Activated CD8-positive, alpha-beta memory T cell treated with anti-CD3 and anti-CD28 coated beads, Interleukin-2, amount 50 U/mL, for 24 hours (primary cell): ENCODE measurements around the gene CMTR1.

Experiments
- DNase-seq: peaks from one replicate; pipeline ENCODE4 v3.0.0-alpha.2; 2020; ENCODE audit errors: extremely low read depth

Gene CMTR1

DNA sequence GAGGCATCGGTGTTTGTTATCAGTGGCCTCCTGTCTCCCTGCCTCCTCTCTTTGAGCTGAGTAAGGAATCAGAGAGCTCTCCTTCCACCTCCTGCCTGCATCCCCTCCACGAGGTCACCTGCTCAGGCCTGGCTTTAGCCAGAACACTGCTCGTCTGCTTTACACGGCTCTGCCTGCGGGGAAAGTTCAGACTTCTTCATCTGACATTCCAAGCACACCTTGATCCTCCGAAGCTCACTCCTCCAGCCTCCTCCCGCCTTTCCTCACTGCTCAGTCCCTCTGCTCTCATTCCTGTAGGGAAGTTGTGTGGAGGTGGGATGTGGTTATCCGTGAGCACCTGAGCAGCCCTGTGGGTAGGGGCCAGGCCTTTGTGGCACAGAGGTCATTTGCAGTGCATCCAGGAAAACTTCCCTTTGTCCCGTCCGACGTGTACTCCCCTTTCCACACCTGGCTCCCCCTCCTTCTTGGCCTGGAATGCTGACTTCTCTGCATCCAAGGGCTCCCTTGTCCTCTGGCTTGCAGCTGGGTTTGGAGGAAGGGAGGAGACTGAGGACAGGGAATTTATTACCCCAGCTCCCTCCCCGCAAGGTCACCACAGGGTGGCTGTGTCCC is 79.5 kb downstream of the CMTR1 start:
- no peak for DNase-seq

DNA sequence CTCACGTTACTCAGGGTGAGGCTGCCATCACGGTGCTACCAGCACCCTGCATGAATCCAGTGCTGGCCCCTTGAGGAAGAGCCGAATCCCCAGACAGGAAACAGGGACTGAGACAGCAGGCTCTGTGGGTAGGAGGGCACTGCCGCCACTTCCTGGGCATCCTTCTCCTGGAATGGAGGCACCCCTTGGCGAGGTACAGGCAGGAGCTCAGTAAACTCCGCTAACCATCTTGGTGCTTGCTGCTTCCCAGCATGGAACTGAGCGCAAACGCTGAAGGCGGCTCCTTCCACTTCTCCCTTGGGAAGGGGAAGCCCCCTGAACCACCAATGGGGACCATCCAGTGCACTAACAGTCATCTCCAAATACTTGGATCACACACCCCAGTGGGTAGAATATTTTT is 80.1 kb downstream of the CMTR1 start:
- DNase-seq = no peak

DNA sequence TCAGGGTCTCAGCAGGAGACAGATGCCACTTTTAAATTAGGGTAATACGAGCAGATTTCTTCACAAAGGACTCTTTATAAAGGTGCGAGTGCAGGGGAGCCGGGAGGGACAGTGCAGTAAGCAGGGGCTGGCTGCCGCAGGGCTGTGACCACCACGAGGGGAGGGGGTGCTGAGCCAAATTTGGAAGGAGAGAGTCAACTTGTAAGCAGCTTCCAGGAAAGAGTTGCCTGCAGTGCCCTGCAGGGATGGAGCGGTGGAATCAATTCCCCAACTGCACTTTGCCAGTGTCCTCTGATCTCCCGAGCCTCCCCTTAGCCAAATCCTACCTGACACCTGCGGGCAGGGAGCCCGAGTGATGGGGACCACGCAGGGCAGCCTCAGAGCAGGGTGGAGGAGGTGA is 80.6 kb downstream of the CMTR1 start:
- DNase-seq = no peak

DNA sequence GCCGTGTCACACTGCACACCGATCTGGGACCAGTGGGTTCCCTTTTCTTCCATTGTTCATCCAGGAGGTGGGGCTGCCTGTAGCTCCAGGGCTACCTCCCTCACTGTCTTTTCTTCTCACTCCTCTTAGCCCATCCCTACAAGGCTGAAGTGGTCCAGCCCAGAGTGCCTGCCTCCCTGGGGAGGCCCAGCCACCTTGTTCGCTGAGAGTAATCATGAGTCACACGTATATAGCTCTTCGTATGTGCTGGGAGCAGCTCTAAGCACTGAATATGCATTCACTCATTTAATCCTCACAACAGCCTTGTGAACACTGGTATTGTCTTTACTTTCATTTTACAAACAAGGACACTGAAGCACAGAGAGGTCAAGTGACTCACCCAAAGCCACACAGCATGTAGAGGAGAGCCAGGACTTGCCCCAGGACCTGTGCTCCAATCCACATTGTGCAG is 81.3 kb downstream of the CMTR1 start:
- no peak for DNase-seq

DNA sequence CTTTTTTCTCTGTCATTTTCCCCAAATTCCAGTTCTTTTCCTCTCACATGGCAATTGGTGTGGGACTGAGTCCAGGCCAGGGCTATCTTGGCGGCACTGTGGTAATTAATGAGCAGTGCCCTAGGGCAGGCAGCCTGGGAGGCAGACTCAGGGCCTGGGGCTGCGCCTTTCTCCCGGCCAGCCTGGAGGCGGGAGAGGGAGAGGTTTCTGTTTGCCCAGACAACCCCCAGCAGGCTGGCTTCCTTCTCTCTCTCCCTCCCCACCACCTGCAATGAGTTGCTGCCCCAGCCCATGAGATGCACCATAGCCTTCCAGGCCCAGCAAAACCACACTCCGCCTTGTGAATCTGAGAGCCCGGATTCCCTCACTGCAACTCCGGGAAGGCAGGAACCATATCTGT is 81.8 kb downstream of the CMTR1 start:
- no peak for DNase-seq

DNA sequence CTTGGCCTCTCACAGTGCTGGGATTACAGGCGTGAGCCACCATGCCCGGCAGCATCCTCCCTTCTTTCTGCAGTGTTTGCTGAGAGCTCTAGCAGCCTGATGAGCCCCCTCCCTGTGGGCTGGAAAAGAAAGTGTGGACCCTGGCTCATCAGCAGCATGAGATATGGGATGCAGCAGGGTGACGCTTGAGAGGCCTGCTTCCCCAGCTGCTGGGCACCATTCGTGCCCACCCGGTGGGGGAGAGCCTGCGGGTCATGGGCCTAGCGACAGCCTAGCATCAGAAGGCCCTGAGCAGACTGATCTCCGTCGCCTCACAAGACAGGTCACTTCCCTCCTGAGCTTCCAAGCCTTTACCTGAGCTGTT is 82.7 kb downstream of the CMTR1 start:
- DNase-seq = no peak

DNA sequence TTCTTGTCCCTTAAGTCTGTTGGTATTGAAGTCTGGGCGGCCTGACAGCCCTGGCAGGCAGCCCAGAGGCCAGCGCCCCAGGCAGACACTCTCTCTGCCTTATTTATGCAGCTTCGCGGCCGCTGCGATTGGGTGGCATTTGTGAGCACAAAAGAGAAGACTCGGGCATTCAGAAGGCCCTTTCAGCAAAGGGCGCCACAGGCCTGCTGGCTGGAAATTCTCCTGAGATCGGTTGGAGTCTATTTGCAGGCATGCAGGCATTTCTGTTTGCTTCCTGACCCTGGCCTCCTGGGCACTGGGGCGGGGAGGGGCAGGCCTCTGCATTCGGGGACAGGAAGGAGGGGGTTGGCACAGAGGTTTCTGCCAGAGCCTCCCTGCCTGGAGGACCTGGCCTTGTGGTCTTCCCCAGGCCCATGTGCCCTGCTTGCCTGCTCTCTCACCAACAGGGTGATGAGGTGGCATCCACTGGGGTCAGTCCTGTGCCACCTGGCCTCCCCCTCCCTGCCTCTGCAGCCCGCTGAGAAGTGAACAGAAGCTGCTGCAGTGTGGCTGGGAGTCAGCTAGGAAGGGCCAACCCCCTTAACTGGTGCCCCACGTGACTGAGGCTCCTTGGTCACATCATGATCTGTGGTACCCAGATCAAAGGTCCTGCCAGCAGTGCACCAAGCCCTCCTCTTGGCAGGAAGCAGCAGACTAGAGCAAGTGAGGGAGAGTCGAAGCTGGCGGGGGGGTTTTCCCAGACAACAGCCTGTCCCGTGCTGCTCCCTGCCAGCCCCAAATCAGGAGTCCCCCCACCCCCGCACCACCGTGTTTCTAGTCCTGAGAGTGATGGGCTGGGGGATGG is 83.3 kb downstream of the CMTR1 start:
- peak; percentile 72 for DNase-seq

DNA sequence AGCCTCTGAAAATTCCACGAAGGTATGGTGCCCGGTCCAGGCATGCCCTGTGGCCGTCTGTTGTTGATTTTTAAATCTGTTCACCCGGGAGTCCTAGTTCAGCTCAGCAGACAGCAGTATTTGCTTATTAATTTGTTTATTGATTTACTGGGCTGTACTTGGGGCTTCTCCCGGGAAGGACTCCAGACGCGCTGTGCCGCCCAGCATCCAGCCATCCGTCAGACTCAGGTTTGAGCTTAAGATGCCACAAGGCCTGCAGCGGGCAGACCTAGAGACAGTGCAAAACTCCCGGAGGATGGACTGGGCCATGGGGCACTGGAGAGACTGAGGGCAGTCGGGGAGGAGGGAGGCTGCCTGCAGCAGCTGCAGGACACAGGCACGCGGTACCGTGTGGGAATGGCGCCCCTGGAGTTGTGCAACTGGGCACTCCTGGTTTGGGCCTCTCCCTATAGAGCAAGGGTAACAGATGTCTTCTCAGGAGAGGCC is 83.9 kb downstream of the CMTR1 start:
- DNase-seq = no peak

DNA sequence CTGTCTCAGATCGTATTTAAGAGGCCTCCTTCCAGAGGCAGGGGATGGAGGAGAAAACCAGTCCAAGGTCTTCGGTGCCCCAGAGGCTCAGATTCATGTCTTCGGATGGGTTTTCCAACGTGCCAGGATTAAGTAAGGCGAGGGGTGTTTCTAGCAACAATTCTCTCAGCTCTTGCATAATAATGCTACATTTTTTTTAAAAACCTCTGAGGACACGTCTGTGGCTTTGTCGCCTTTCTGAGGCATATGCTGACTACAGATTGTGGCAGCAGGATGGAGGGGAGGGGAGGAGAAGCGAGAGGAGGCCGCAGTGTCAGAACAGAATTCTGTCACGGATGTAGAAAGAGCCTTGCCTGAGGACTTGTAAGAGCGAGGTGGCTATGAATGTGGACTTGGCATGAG is 84.4 kb downstream of the CMTR1 start:
- DNase-seq = peak; percentile 59

DNA sequence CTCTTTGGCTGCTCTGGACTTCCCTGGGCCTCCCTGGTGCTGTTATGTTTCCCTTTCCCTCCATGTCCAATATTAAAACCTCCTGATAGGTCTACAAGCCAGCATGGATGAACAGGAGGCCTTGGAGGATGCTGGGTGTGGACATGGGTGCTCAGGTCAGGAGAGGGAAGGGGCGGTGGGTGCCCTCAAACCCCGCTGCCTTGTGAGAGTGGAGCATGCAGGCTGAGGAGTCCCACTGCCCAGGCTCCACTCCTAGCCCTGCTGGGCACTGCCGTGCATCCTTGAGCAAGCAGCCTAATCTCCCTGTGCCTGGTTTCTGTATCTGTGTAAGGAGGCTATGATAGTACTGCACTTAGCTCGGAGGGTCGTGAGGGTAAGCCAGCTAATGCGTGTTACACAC is 85.1 kb downstream of the CMTR1 start:
- no peak for DNase-seq

DNA sequence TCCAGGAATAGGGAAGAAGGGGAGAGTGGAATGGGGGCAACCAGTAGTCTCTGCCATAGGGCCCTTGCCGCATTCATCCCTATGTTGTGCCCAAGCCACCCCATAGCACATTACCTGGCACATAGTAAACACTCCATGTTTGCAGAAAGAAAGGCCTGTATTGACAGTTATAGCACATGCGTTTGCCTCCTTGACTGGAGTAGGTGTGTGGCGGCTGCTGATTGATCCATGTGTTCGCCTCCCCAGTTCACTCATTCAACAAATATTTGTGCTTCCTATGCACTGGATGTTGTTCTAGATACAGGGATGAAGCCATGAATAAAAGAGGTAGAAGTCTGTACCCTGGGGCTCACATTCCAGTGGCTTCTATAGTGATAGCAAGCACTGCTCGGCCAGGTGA is 86.4 kb downstream of the CMTR1 start:
- no peak for DNase-seq

DNA sequence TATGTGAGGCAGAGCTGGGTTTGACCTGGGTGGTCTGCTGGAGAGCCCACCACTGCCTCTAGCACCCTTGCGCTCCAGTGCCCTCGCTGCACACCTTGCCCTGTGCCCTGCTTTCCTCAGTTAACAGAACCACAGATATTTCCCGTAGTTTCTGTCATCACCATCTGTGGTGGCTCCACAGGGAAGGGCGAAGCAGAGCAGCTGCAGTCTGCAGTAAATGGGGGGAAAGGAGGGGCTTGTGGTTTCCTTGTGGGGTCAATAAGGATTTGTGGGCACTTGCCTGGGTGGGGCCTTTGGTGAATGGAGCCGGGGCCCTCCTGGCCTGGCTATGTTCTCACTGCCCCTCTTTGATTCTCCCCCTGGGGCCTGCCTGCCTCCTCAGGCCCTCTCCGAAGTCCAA is 87.9 kb downstream of the CMTR1 start:
- no peak for DNase-seq

DNA sequence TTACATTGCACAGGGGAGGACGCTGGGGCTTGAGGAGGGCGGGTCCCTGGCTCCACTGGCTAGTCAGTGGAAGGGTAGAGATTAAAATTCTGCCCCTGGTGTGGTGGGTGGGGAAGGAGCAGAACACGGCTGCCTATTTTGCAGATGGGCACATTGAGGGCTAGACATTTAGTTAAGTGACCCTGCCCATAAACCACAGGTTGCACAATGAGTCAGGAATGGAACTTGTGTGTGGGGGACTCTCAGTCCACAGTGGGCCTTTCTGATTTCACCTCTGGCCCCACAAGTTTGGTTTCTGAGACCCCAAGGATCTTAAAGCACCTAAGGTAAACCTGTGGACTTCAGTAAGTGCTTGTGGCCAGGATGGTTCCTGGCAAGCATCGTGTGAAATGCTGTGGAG is 88.7 kb downstream of the CMTR1 start:
- no peak for DNase-seq

DNA sequence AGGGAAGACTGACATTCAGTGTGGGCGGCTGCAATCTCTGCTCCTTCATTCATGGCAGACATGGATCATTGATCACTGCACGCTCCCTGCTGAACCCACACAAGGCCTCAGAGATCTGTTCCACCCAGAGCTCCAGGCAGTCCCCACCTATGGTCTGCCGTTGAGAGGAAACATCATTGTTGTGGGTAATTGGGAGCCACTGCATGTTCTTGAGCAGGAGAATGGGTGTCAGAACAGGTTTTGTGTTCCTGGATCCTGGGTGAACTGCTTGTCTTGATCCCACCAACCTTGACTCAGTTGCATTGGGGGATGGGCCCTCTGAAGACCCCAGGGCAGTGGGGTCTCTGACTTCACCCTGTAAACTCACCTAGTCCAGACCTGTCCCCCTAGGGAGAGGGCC is 89.8 kb downstream of the CMTR1 start:
- DNase-seq = no peak

DNA sequence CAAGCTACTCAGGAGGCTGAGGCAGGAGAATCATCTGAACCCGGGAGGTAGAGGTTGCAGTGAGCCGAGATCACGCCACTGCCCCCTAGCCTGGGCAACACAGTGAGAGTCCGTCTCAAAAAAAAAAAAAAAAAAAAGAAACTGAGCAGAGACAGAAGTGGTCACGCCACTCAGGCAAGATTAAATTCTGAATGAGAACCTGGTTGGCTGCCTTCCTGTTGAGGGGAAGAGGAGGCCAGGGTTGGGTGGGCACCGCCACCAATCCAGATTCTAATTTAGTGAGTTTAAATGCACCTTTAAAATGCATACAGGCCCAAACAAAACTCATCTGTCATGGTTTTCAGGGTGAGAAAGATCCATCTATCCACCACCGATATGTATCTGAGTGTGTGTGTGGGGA is 90.4 kb downstream of the CMTR1 start:
- no peak for DNase-seq

DNA sequence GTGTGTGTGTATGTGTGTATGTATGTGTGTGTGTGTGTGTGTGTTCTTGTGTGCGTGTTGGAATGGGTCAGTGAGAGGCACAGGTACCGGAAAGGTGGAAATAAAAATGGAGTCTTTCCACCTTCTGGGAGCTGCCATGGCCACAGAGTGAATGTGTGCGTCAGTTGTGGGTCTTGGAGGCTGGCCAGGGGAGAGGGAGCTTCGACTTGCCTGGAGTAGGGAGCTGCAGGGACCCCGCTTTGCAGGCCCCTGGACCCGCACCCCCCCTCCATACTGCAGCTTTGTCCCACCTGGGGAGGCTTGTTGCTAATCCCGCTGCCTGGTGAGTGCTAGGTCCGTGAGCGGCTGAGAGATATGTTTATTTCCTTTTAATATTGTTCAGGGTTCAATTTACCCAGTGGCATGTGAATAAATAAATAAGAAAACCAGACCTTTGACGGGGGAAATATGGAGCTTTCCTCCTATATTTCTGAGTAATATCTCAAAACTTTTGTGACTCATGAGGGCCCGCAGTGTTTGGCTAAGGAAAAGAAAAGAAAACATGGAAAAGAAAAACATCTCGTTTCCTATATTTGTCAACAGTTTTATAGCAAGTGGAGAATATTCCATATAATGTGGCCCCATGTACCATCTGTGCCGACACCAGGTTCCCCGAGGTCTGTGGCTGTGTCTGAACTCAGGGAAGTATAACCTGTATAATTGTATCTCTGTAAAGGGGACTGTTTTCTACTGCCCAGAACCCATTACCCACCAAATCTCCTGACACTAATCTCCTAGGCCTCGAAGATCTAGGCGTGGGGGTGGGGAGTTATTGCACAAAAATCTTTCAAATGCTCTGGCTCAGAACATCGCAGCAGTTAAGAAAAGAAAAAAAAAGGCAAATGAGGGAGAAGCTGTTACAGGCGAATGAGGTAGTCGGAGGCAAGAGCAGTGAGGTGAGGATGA is 91.3 kb downstream of the CMTR1 start:
- DNase-seq = no peak

DNA sequence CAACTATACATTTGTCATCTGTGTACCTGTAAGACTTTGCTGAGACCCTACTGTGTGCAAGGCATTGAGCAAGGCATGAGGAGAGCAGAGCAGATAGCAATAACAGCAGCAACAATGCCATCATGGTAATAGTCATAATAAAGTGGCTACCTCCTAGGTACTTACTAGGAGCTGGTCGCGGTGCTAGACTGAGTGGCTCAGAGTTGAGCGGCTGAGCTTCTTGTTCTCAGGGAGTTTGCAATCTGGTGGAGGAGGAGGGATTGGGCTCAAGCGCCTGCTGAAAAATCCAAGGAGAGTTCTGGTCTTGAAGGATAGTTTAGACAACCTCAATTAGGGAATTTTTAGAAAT is 91.9 kb downstream of the CMTR1 start:
- no peak for DNase-seq

DNA sequence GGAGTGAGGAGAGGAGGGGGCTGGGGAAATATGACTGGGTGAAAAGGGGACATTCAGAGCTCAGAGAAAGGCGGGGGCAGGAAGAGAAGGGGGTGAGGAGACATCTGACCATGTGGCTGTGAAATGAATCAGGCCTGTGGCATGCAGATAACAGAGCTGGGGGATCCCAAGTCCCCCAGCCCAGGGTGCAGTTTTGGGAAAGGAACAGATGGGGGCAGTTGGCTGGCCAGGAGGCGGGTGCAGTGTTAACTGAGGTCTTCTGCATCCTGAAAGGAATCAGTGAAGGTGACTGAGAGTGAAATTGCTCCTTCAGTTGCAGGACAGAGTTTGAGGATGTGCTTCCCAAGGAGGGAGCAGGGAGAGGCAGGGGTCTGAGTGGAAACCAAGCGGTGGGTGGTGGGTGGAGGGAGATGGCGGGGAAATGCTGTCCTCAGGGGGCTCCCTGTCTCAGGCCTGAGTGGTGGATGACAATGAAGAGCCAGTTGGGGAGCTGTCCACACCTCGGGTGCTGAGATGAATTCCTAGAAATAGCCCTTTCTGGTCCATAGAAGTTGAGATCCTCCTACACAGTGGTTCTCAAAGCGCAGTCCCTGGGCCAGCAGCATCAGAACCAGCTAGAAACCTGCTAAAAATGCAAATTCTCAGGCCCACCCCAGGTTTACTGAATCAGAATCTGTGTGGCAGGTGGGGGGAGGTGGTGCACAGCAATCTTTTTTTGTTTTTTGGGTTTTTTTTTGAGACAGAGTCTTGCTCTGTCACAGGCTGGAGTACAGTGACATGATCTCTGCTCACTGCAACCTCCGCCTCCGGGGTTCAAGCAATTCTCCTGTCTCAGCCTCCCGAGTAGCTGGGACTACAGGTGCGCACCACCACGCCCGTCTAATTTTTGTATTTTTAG is 92.7 kb downstream of the CMTR1 start:
- DNase-seq = no peak

DNA sequence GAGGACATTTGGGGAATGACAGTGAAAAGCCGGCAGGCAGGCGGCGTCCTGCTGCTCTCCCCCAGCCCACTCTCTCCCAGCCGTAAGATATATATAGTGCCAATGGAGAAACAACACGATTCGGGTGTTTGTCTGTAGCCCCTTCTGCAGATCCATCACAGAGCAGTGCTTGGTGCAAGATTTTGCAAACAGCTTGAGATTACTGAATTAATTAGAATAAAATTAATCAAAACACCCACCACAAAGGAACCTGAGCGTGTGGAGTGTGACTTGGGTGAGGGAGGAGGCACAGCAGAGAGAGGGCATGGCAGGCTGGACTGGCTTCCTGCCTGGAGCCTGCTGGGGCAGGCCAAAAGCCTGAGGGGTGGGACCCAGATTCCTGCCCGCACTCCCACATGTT is 95.5 kb downstream of the CMTR1 start:
- DNase-seq = no peak

DNA sequence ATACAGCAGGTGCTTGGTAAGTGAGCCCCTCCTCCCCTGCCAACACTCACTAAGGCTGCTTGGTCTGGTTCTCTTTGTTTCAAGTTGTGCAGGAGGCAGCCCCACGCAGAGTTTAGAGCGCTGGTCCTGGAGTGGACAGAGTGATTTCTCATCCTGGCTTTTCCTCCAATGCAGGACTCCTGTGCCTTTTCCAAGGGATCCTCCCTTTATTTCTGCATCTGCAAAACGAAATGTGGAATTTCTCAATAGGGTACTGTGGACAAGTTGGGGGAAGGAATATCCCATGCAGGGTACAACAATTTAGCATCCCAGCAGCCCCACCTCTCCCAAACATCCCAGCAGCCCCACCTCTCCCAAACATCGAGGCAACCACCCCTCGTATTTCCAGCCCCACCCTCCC is 97.3 kb downstream of the CMTR1 start:
- no peak for DNase-seq

DNA sequence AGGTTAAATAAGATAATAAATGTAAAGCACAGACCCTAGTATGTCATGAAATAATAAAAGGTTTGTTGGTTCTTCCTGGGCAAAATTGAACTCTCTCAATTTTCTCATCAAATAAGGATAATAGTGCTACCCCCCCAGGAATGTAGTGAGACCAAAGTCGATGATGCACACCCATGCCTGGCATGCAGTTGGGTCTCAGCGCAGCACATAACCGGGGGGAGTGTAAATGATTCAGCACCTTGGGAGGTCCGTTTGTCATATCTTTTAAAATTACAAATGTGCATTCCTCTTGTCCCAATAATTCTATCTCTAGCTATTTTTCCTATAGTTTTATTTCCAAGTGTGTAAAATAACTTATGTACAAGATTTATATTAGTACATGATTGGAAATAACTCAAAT is 98.0 kb downstream of the CMTR1 start:
- no peak for DNase-seq
